HepG2 (cell line): ENCODE measurements around the gene FIBCD1. TPM values are rescaled to one million over a fixed set of nuclear protein-coding genes. Genes with fewer than 3 reads are reported as not detected.

Experiments used
- ATAC-seq: fragments of 200-7000 bp; cut with Tn5 transposase; 3 replicates; pipeline ENCODE4 v1.9.1; 2020; ENCODE audit warnings: mild to moderate bottlenecking, moderate library complexity
- BruUV-seq: library from RNA; stranded (reverse); fragments of 400-500 nt; replicated peaks from 2 replicates; lab custom pipeline; 2021; lab: Mats Ljungman, UMichigan
- CTCF ChIA-PET: fragments of 300-600 bp; formaldehyde crosslinking; extraction: SDS; loops from one replicate; lab custom pipeline; 2021; ENCODE audit warnings: low total read pairs, inconsistent platforms, low intra/inter-chr PET ratio; lab: Yijun Ruan, JAX
- POLR2A ChIA-PET: fragments of 350-600 bp; sonication (Branson Sonifier 250); formaldehyde crosslinking; loops from one replicate; lab custom pipeline; 2020; ENCODE audit warnings: antibody characterized with exemption, inconsistent platforms; lab: Yijun Ruan, JAX
- DNase-seq: peaks from one replicate; pipeline ENCODE4 v3.0.0-alpha.2; 2015; ENCODE audit warnings: low spot score
- FAIRE-seq: peaks from 3 replicates; lab custom pipeline; 2011; peaks lifted over from hg19 to GRCh38; lab: Jason Lieb, UNC
- H2AFZ ChIP-seq: one replicate; pipeline ENCODE4 v1.6.1; 2011; ENCODE audit warnings: low read length, inconsistent platforms
- H3K27ac ChIP-seq: fragments of 300-600 bp; 3 replicates; pipeline ENCODE4 v1.8.0; 2011; ENCODE audit warnings: mixed run types, mild to moderate bottlenecking, mixed read lengths, low read length, inconsistent platforms; ENCODE audit not compliant: insufficient read depth; ENCODE audit errors: extremely low read length
- H3K27me3 ChIP-seq, 2 experiments: fragments of 200-600 bp in 1 of 2; 2 replicates in 1 of 2; 3 replicates in 1 of 2; pipeline versions ENCODE4 v1.6.0 to v1.8.0; 2011; ENCODE audit warnings: low read length in 2 of 2, mild to moderate bottlenecking in 2 of 2, moderate library complexity in 2 of 2, inconsistent platforms in 1 of 2; ENCODE audit not compliant: insufficient read depth in 2 of 2, control insufficient read depth in 1 of 2
- H3K36me3 ChIP-seq, 2 experiments: fragments of 200-600 bp in 1 of 2; replicated peaks in 1 of 2; 2 replicates in 1 of 2; 3 replicates in 1 of 2; pipeline versions ENCODE4 v1.5.1 to v1.8.0; 2011; ENCODE audit warnings: low read length in 2 of 2, inconsistent platforms in 1 of 2; ENCODE audit not compliant: insufficient read depth in 2 of 2, control insufficient read depth in 1 of 2
- H3K4me1 ChIP-seq: 2 replicates; pipeline ENCODE4 v1.5.1; 2012; ENCODE audit warnings: low read length, inconsistent platforms; ENCODE audit not compliant: insufficient read depth
- H3K4me2 ChIP-seq: 2 replicates; pipeline ENCODE4 v1.6.0; 2011; ENCODE audit warnings: low read depth, low read length, inconsistent platforms
- H3K4me3 ChIP-seq, 3 experiments: fragments of 200-600 bp in 1 of 3; sonication (generic), shearing (Covaris generic) in 1 of 3; replicated peaks in 1 of 3; 2 replicates each; pipeline ENCODE4 v1.5.1; 2011 to 2016; ENCODE audit warnings: low read length in 3 of 3, inconsistent platforms in 2 of 3, low read depth in 2 of 3, mild to moderate bottlenecking in 2 of 3, control low read depth in 1 of 3, mixed read lengths in 1 of 3; ENCODE audit not compliant: insufficient read depth in 1 of 3
- H3K79me2 ChIP-seq: one replicate; pipeline ENCODE4 v1.6.1; 2011; ENCODE audit warnings: low read length, inconsistent platforms; ENCODE audit not compliant: insufficient read depth
- H3K9ac ChIP-seq: 2 replicates; pipeline ENCODE4 v1.6.0; 2011; ENCODE audit warnings: mild to moderate bottlenecking, low read depth, low read length, inconsistent platforms; ENCODE audit not compliant: insufficient read depth
- H3K9me3 ChIP-seq: 2 replicates; pipeline ENCODE4 v1.5.1; 2012; ENCODE audit warnings: mild to moderate bottlenecking, low read length
- H4K20me1 ChIP-seq: 2 replicates; pipeline ENCODE4 v1.6.0; 2011; ENCODE audit warnings: inconsistent platforms, mild to moderate bottlenecking, low read length, moderate library complexity; ENCODE audit not compliant: insufficient read depth
- ARNT ChIP-seq: fragments of 450-650 bp; IDR thresholded peaks from 2 replicates; pipeline ENCODE4 v1.6.1; 2017
- NBN ChIP-seq: fragments of 450-650 bp; conservative IDR thresholded peaks from 2 replicates; pipeline ENCODE4 v1.6.1; 2017
- NCOA1 ChIP-seq: sonication (generic); formaldehyde crosslinking; IDR thresholded peaks from 2 replicates; pipeline ENCODE4 v1.9.0; 2021; ENCODE audit warnings: missing genetic modification reagents
- PAXIP1 ChIP-seq: sonication (generic); formaldehyde crosslinking; conservative IDR thresholded peaks from 2 replicates; pipeline ENCODE4 v1.4.0; 2020; ENCODE audit warnings: mild to moderate bottlenecking, missing genetic modification reagents, moderate library complexity
- SP140L ChIP-seq: sonication (generic); formaldehyde crosslinking; IDR thresholded peaks from 2 replicates; pipeline ENCODE4 v1.4.0; 2020; ENCODE audit warnings: missing genetic modification reagents, borderline replicate concordance
- SP5 ChIP-seq: IDR thresholded peaks from 2 replicates; pipeline ENCODE4 v1.6.1; 2016; ENCODE audit warnings: low read depth, borderline replicate concordance
- THRA ChIP-seq: sonication (generic); formaldehyde crosslinking; IDR thresholded peaks from 2 replicates; pipeline ENCODE4 v1.4.0; 2020; ENCODE audit warnings: missing genetic modification reagents, borderline replicate concordance
- ZBTB2 ChIP-seq: sonication (generic); formaldehyde crosslinking; IDR thresholded peaks from 2 replicates; pipeline ENCODE4 v1.8.0; 2022; ENCODE audit warnings: low read depth, missing genetic modification reagents
- ZZZ3 ChIP-seq: sonication (generic); formaldehyde crosslinking; IDR thresholded peaks from 2 replicates; pipeline ENCODE4 v1.4.0; 2020; ENCODE audit warnings: missing genetic modification reagents, mild to moderate bottlenecking, borderline replicate concordance
- WGBS: methylation state at CpG from one replicate; pipeline ENCODE4 v1.1.6; 2017; ENCODE audit warnings: low lambda C conversion rate; 5-methylcytosine and 5-hydroxymethylcytosine counted together
- in situ Hi-C: cut with HindIII; loops from 2 replicates; pipeline ENCODE4 v1.10.0; 2017; ENCODE audit warnings: low pct_unique_long_range_greater_than_20kb; ENCODE audit not compliant: extremely low pct_ligation_motif_present
- intact Hi-C: fragments of 100-400 bp; cut with micrococcal nuclease; formaldehyde crosslinking; loops from one replicate; pipeline ENCODE4 v1.10.0; 2022; ENCODE audit not compliant: unreplicated experiment
- polyA plus RNA-seq, 8 experiments: library from polyadenylated mRNA; depleted of rRNA in 3 of 8; stranded (reverse) in 7 of 8; unstranded in 1 of 8; fragments of >200 nt; fragmentation: Illumina TruSeq in 4 of 8; extraction: Trizol in 4 of 8; gene quantifications; 2 replicates each; pipeline versions ENCODE4 v1.2.1 to v1.2.3, GENCODE V29; 2011 to 2016; ENCODE audit warnings: low read depth in 4 of 8, missing spikeins in 1 of 8, mixed read lengths in 1 of 8; ENCODE audit not compliant: insufficient read depth in 1 of 8
- total RNA-seq, 5 experiments: library from RNA; depleted of rRNA; stranded (reverse); fragments of >200 nt; fragmentation: Illumina TruSeq; extraction: Trizol; gene quantifications; 2 replicates each; pipeline ENCODE4 v1.2.3, GENCODE V29; 2016; ENCODE audit warnings: low read depth in 1 of 5

FIBCD1 gene
- total and polyA plus RNA-seq, 2 of the 13 experiments (the other 11 are each of a cell fraction or from before 2014, with no cell fraction given): 0.55 to 0.89 TPM

GRCh38 chr9:130894546-130894945, 44.5 kb downstream of the FIBCD1 start:
- no TSS peak for BruUV-seq
- 76% methylated on average over 3 of the region's 7 CpGs for WGBS
- Histone ChIP-seq H3K4me1 (no peaks in the 10 kb centered on the region), H3K79me2 (no peaks in the 10 kb centered on the region), H3K36me3 (peaks cover 0 to 7% of the 10 kb centered on the region in 2 experiments; a peak in 1 of 5 replicates), H3K4me2 (no peak overlapping the region), H4K20me1 (no peaks in the 10 kb centered on the region), H2AFZ (no peak overlapping the region), H3K9ac (no peak overlapping the region), H3K27ac (no peak overlapping the region), H3K9me3 (no peaks in the 10 kb centered on the region), H3K27me3 (peaks cover 8 to 29% of the 10 kb centered on the region in 2 experiments; a peak in 3 of 5 replicates), H3K4me3 (no peak overlapping the region)
- TF ChIP-seq ZZZ3 (CRISPR knock-in tag): no peak
- no peak for TF ChIP-seq THRA (CRISPR knock-in tag)
- TF ChIP-seq NCOA1: no peak
- TF ChIP-seq SP5 (CRISPR knock-in tag): no peak
- TF ChIP-seq SP140L (CRISPR knock-in tag): no peak
- no peak for TF ChIP-seq ARNT
- TF ChIP-seq PAXIP1 (CRISPR knock-in tag): no peak
- TF ChIP-seq NBN: no peak
- TF ChIP-seq ZBTB2 (CRISPR knock-in tag): no peak
- DNase-seq (no peak), FAIRE-seq (no peak), ATAC-seq (no peak)
- in situ Hi-C loops: loop anchor here (10.0 kb wide), 1 partner anchor 100 kb away; no protein-coding TSS in a partner anchor
- POLR2A ChIA-PET: no interaction called here
- CTCF ChIA-PET: no interaction called here
- intact Hi-C loops: no loop called here
